Measurements from ENCODE around the gene OASL.

The OASL gene

GRCh38 chr12:121062391-121063045 is 23.5 kb upstream of the OASL start:
- no peak for TF ChIP-seq CTCF (conservative IDR thresholded peaks at IDR 0.05)
- H3K27ac ChIP-seq: no peak overlapping the region

GRCh38 chr12:121061831-121062230 is 22.8 kb upstream of the OASL start:
- peak; percentile 41; the same call in 1 of the 2 replicates for TF ChIP-seq CTCF (conservative IDR thresholded peaks at IDR 0.05)
- no peak overlapping the region for H3K27ac ChIP-seq

DNA sequence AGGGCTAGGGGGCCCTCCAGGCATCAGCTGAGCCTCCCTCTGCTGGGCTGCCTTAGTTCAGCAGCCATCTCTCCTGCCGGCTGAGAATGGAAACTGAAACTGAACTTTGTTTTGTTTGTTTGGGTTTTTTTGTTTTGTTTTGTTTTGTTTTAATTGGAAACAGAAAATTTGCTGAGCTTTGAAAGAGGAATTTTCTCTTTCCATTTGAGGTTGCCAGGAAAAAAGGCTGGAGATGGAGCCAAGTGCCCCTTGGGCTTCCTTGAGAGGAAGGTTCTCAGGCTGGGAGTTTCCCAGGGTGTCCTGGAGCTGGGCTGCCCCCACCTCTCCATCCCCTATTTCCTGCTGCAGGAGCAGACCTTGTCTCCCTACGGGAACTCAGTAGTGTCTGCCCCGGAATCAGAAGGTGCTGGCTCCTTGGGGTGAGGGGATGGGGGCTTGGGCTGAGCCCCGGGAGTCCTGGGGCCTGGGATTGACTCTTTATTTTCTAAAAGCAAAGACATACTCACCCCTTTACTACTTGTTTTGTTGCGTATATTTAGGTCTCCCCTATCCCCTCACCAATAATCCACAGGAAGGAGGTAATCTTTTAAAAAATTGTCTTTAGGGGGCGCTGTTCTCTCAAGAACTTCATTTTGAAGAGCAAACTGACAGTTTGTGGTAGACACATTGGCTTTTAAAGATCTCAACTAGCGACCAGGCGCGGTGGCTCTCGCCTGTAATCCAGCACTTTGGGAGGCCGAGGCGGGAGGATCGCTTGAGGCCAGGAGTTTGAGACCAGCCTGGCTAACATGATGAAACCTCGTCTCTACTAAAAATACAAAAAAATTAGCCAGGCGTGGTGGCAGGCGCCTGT is 21.3 kb upstream of the OASL start:
- no peak overlapping the region for H3K27ac ChIP-seq
- TF ChIP-seq CTCF (conservative IDR thresholded peaks at IDR 0.05): peak; percentile 51

- TF ChIP-seq CTCF (conservative IDR thresholded peaks at IDR 0.05): no peak
- H3K27ac ChIP-seq: no peak overlapping the region
Measured at GRCh38 chr12:121059031-121059898, 20.2 kb upstream of the OASL start.

DNA sequence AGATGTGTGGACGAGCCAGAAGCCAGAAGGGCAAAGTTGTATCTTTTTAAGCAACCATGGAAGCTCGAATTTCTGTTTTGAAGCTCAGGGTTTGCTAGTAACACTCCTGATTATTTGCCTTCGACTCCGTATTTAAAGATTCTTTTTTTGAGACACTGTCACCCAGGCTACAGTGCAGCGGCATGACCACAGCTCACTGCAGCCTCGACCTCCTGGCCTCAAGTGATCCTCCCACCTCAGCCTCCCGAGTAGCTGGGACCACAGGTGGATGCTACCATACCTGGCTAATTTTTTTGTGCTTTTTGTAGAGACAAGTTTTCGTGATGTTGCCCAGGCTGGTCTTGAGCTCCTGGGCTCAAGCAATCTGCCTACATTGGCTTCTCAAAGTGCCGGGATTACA is 18.7 kb upstream of the OASL start:
- no peak overlapping the region for H3K27ac ChIP-seq
- TF ChIP-seq CTCF (conservative IDR thresholded peaks at IDR 0.05): no peak

- TF ChIP-seq CTCF (conservative IDR thresholded peaks at IDR 0.05): no peak
- H3K27ac ChIP-seq: no peak overlapping the region
Measured at GRCh38 chr12:121053706-121054105, 14.7 kb upstream of the OASL start.

- H3K27ac ChIP-seq: no peak overlapping the region
- no peak for TF ChIP-seq CTCF (conservative IDR thresholded peaks at IDR 0.05)
Measured at GRCh38 chr12:121050725-121051124, 11.7 kb upstream of the OASL start.
